CD14-positive monocyte (primary cell): Measurements from ENCODE around the gene TTC4. TPM values are rescaled to one million over a fixed set of nuclear protein-coding genes. Genes with fewer than 3 reads are reported as not detected.

Source experiments
- DNase-seq, 3 donors: peaks; one replicate each; pipeline ENCODE4 v3.0.0-alpha.2; 2011 to 2022
- H2AFZ ChIP-seq: 2 replicates; pipeline ENCODE4 v1.6.0; 2012; ENCODE audit warnings: mild to moderate bottlenecking, low read depth, low read length, inconsistent platforms; ENCODE audit not compliant: insufficient read depth, poor library complexity, severe bottlenecking
- H3K27ac ChIP-seq, 2 donors: 1 replicate in 1 of 2; 2 replicates in 1 of 2; pipeline ENCODE4 v1.5.1; 2012 to 2013; ENCODE audit warnings: low read length in 2 of 2, control low read depth in 1 of 2, inconsistent platforms in 1 of 2, low read depth in 1 of 2, mild to moderate bottlenecking in 1 of 2
- H3K27me3 ChIP-seq, 2 donors: one replicate each; pipeline versions ENCODE4 v1.6.0 to v1.6.1; 2011 to 2013; ENCODE audit warnings: low read length in 2 of 2; ENCODE audit not compliant: control insufficient read depth in 2 of 2, insufficient read depth in 2 of 2
- H3K36me3 ChIP-seq, 2 donors: replicated peaks in 1 of 2; 1 replicate in 1 of 2; 2 replicates in 1 of 2; pipeline versions ENCODE4 v1.5.1 to v1.6.1; 2012 to 2013; ENCODE audit warnings: low read length in 2 of 2, control low read depth in 1 of 2, inconsistent platforms in 1 of 2, mild to moderate bottlenecking in 1 of 2; ENCODE audit not compliant: insufficient read depth in 2 of 2, control insufficient read depth in 1 of 2
- H3K4me1 ChIP-seq, 2 donors: 1 replicate in 1 of 2; 2 replicates in 1 of 2; pipeline versions ENCODE4 v1.5.1 to v1.6.1; 2012 to 2013; ENCODE audit warnings: low read length in 2 of 2, control low read depth in 1 of 2, inconsistent platforms in 1 of 2, mild to moderate bottlenecking in 1 of 2, moderate library complexity in 1 of 2; ENCODE audit not compliant: insufficient read depth in 2 of 2, control insufficient read depth in 1 of 2
- H3K4me2 ChIP-seq: replicated peaks from 2 replicates; pipeline ENCODE3; 2012; ENCODE audit warnings: low read length, moderate library complexity, mild to moderate bottlenecking; ENCODE audit not compliant: poor library complexity, severe bottlenecking; ENCODE audit errors: extremely low read depth
- H3K4me3 ChIP-seq, 3 experiments: fragments of 200-600 bp in 1 of 3; sonication (generic) in 1 of 3; replicated peaks in 1 of 3; 1 replicate in 2 of 3; 2 replicates in 1 of 3; pipeline ENCODE4 v1.5.1; 2011 to 2013; ENCODE audit warnings: low read length in 3 of 3, mild to moderate bottlenecking in 3 of 3, control low read depth in 2 of 3, low read depth in 2 of 3, inconsistent platforms in 1 of 3, moderate library complexity in 1 of 3
- H3K79me2 ChIP-seq: 2 replicates; pipeline ENCODE4 v1.6.0; 2012; ENCODE audit warnings: mild to moderate bottlenecking, control low read depth, inconsistent platforms, low read length, moderate library complexity; ENCODE audit not compliant: insufficient read depth
- H3K9ac ChIP-seq: 2 replicates; pipeline ENCODE4 v1.6.0; 2017; ENCODE audit warnings: low read length, mild to moderate bottlenecking; ENCODE audit not compliant: insufficient read depth, poor library complexity, severe bottlenecking
- H3K9me3 ChIP-seq, 2 donors: replicated peaks in 1 of 2; 1 replicate in 1 of 2; 2 replicates in 1 of 2; pipeline versions ENCODE4 v1.5.1 to v1.6.1; 2012 to 2013; ENCODE audit warnings: low read length in 2 of 2, control low read depth in 1 of 2; ENCODE audit not compliant: control insufficient read depth in 1 of 2, insufficient read depth in 1 of 2
- H4K20me1 ChIP-seq: 2 replicates; pipeline ENCODE4 v1.6.0; 2012; ENCODE audit warnings: mild to moderate bottlenecking, low read length, control low read depth, moderate library complexity; ENCODE audit not compliant: insufficient read depth
- H3K27ac Mint-ChIP-seq, 7 donors: one replicate each; pipeline ENCODE4 v1.8.0; 2020; ENCODE audit warnings: mild to moderate bottlenecking in 7 of 7, mixed read lengths in 7 of 7, moderate library complexity in 6 of 7, inconsistent platforms in 2 of 7
- H3K27me3 Mint-ChIP-seq, 3 donors: one replicate each; pipeline ENCODE4 v1.8.0; 2021 to 2022; ENCODE audit warnings: low read depth in 3 of 3, mild to moderate bottlenecking in 3 of 3, mixed read lengths in 3 of 3, moderate library complexity in 3 of 3, inconsistent platforms in 1 of 3
- H3K36me3 Mint-ChIP-seq, 2 donors: one replicate each; pipeline ENCODE4 v1.8.0; 2020; ENCODE audit warnings: mixed read lengths in 2 of 2, inconsistent platforms in 1 of 2, mild to moderate bottlenecking in 1 of 2
- H3K4me1 Mint-ChIP-seq: one replicate; pipeline ENCODE4 v1.8.0; 2020; ENCODE audit warnings: mild to moderate bottlenecking, mixed read lengths
- H3K4me3 Mint-ChIP-seq, 2 donors: one replicate each; pipeline ENCODE4 v1.8.0; 2020; ENCODE audit warnings: mild to moderate bottlenecking in 2 of 2, mixed read lengths in 2 of 2, moderate library complexity in 1 of 2
- H3K9me3 Mint-ChIP-seq, 7 donors: one replicate each; pipeline ENCODE4 v1.8.0; 2020 to 2022; ENCODE audit warnings: mixed read lengths in 7 of 7, mild to moderate bottlenecking in 6 of 7, moderate library complexity in 6 of 7, inconsistent platforms in 2 of 7
- WGBS: methylation state at CpG from one replicate; pipeline ENCODE4 v1.1.5; 2013; ENCODE audit warnings: missing lambda C conversion rate; ENCODE audit not compliant: insufficient coverage; 5-methylcytosine and 5-hydroxymethylcytosine counted together
- intact Hi-C, 2 donors: fragments of 100-400 bp; cut with micrococcal nuclease; formaldehyde crosslinking; loops; one replicate each; pipeline versions ENCODE4 v1.15.0 to v1.15.1; 2023
- polyA plus RNA-seq, 3 donors: library from polyadenylated mRNA; depleted of rRNA in 1 of 3; unstranded in 2 of 3; stranded (reverse) in 1 of 3; fragments of 300-500 nt in 2 of 3; fragments of >200 nt in 1 of 3; fragmentation: Illumina TruSeq in 2 of 3; gene quantifications; 1 replicate in 2 of 3; 2 replicates in 1 of 3; pipeline ENCODE4 v1.2.3, GENCODE V29; 2012 to 2021
- TF ChIP-seq, protein P1 (sequence below): fragments of 200-600 bp; IDR thresholded peaks from one replicate; pipeline ENCODE4 v1.8.0; 2022; ENCODE audit warnings: antibody characterized with exemption, mild to moderate bottlenecking

TTC4 gene
- polyA plus RNA-seq, 3 donors: 9.2 to 13.3 (median 12.4) TPM

DNA sequence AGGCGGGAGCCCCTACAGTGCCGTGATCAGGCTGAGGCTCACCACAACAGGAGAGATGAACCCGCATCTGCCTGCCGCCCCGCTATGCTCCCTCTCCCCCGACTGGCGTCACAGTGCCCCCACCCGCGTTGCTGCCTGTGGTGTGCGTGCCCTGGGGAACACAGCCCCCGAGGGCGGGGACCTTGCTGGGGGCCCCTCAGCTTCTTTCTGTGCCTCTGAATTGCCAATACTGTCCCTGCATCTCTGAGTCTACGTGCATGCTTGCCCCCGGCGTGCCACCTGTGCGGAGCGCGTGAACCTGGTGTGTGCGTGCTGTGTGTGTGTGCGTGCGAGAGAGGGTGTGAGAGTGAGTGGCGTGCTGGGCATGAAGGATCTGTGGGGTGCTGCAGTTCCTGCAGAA is 38.4 kb downstream of the TTC4 start:
- Mint-ChIP-seq H3K9me3 (no peaks in the 10 kb centered on the region), H3K4me3 (no peak overlapping the region), H3K27me3 (peaks cover 2% of the 10 kb centered on the region in 3 donors), H3K4me1 (no peaks in the 10 kb centered on the region), H3K36me3 (peaks cover 20 to 25% of the 10 kb centered on the region in 2 donors), H3K27ac (no peak overlapping the region)
- Histone ChIP-seq H3K9me3 (no peaks in the 10 kb centered on the region), H2AFZ (no peak overlapping the region), H3K27me3 (no peaks in the 10 kb centered on the region), H3K9ac (no peak overlapping the region), H3K4me2 (no peak overlapping the region), H3K4me3 (no peak overlapping the region), H3K27ac (no peak overlapping the region), H3K4me1 (no peaks in the 10 kb centered on the region), H4K20me1 (no peaks in the 10 kb centered on the region), H3K79me2 (no peaks in the 10 kb centered on the region), H3K36me3 (peaks cover 14 to 30% of the 10 kb centered on the region in 2 donors)
- WGBS: 94% methylated on average over 22 of the region's 22 CpGs
- TF ChIP-seq, protein P1, sequence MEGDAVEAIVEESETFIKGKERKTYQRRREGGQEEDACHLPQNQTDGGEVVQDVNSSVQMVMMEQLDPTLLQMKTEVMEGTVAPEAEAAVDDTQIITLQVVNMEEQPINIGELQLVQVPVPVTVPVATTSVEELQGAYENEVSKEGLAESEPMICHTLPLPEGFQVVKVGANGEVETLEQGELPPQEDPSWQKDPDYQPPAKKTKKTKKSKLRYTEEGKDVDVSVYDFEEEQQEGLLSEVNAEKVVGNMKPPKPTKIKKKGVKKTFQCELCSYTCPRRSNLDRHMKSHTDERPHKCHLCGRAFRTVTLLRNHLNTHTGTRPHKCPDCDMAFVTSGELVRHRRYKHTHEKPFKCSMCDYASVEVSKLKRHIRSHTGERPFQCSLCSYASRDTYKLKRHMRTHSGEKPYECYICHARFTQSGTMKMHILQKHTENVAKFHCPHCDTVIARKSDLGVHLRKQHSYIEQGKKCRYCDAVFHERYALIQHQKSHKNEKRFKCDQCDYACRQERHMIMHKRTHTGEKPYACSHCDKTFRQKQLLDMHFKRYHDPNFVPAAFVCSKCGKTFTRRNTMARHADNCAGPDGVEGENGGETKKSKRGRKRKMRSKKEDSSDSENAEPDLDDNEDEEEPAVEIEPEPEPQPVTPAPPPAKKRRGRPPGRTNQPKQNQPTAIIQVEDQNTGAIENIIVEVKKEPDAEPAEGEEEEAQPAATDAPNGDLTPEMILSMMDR: no peak
- intact Hi-C loops: no loop called here
- DNase-seq: no peak

DNA sequence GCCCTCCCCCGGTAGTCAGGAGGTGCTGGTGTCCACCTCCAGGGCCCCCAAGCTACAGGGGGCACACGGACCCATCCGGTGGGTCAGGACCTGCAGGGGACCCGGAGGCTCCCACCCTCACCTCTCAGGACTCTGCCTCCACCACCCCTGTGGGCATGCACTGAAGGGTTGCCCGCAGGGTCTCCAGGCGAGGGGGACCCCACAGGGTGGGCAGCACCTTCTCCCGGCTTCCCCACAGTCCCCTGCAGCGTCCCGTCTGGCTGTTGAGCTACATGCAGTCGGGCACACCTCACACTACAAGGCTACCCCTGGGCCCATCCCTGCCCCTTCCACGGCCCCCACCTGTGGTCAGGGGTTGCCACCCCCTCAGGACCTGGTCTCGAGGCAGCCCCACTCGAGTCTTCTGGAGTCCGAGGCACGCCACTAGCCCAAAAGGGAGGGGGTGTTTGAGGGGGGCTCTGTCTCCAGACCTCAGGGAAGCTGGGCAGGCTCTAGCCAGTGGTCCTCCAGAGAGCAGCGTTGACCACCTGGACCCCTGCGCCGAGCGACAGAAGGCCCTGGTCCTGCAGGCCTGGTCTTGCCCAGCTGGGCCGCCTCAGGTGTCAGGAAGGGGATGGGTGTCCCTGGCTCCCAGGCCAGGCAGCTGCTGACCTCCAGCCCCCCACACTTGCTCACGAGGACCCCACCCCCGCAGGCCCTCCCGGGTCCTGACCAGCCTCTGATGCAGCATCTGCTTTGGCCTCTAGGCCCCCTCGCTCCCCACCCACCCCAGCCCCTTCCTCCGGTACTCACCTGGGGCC is 39.0 kb downstream of the TTC4 start:
- Mint-ChIP-seq H3K27me3 (peaks cover 0 to 2% (median 2%) of the 10 kb centered on the region in 3 donors), H3K4me3 (no peak overlapping the region), H3K36me3 (peaks cover 23 to 27% of the 10 kb centered on the region in 2 donors), H3K27ac (no peak overlapping the region), H3K4me1 (no peaks in the 10 kb centered on the region), H3K9me3 (no peaks in the 10 kb centered on the region)
- intact Hi-C loops: no loop called here
- H3K4me2 ChIP-seq: no peak overlapping the region
- peaks cover 14 to 33% of the 10 kb centered on the region in 2 donors for H3K36me3 ChIP-seq
- H3K4me3 ChIP-seq: no peak overlapping the region
- TF ChIP-seq, protein P1: no peak
- no peak overlapping the region for H2AFZ ChIP-seq
- H3K4me1 ChIP-seq: no peaks in the 10 kb centered on the region
- no peak overlapping the region for H3K27ac ChIP-seq
- no peaks in the 10 kb centered on the region for H3K27me3 ChIP-seq
- no peak overlapping the region for H3K9ac ChIP-seq
- 96% methylated on average over 16 of the region's 25 CpGs for WGBS
- H4K20me1 ChIP-seq: no peaks in the 10 kb centered on the region
- H3K79me2 ChIP-seq: no peaks in the 10 kb centered on the region
- no peaks in the 10 kb centered on the region for H3K9me3 ChIP-seq
- DNase-seq: no peak
